DOHH2 (cell line): ENCODE results near the gene PRX.

Source experiments
- EZH2phosphoT487 ChIP-seq: fragments of 200-600 bp; sonication (generic); IDR thresholded peaks from 2 replicates; pipeline ENCODE4 v1.6.1; 2017; ENCODE audit warnings: borderline replicate concordance, mild to moderate bottlenecking, antibody characterized with exemption, low read length, moderate library complexity, mixed read lengths
- TF ChIP-seq, protein P1 (sequence below): fragments of 200-600 bp; sonication (generic); IDR thresholded peaks from one replicate; pipeline ENCODE4 v1.5.1; 2014; ENCODE audit warnings: antibody characterized with exemption, mild to moderate bottlenecking, low read depth, low read length; ENCODE audit not compliant: poor library complexity, severe bottlenecking

- TF ChIP-seq, protein P1, sequence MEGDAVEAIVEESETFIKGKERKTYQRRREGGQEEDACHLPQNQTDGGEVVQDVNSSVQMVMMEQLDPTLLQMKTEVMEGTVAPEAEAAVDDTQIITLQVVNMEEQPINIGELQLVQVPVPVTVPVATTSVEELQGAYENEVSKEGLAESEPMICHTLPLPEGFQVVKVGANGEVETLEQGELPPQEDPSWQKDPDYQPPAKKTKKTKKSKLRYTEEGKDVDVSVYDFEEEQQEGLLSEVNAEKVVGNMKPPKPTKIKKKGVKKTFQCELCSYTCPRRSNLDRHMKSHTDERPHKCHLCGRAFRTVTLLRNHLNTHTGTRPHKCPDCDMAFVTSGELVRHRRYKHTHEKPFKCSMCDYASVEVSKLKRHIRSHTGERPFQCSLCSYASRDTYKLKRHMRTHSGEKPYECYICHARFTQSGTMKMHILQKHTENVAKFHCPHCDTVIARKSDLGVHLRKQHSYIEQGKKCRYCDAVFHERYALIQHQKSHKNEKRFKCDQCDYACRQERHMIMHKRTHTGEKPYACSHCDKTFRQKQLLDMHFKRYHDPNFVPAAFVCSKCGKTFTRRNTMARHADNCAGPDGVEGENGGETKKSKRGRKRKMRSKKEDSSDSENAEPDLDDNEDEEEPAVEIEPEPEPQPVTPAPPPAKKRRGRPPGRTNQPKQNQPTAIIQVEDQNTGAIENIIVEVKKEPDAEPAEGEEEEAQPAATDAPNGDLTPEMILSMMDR: no peak
- no peak for TF ChIP-seq EZH2phosphoT487
Measured at GRCh38 chr19:40388481-40388880, 24.7 kb downstream of the PRX start.
